Duodenal mucosa (tissue), 2 donors: Measurements from ENCODE around the gene DEFB121.
"Not testable (repeated sequence)": the region's sequence is repeated elsewhere in the genome, so short reads cannot be mapped to it uniquely, and the experiment has no call there.

Source experiments
- H3K27ac ChIP-seq: one replicate; pipeline ENCODE4 v1.7.0; 2013; ENCODE audit warnings: low read depth, low read length
- H3K27me3 ChIP-seq, 2 donors: one replicate each; pipeline ENCODE4 v1.7.0; 2013; ENCODE audit warnings: low read length in 2 of 2, control low read depth in 1 of 2; ENCODE audit not compliant: insufficient read depth in 2 of 2, control insufficient read depth in 1 of 2
- H3K36me3 ChIP-seq, 2 donors: one replicate each; pipeline ENCODE4 v1.7.0; 2013; ENCODE audit warnings: low read length in 2 of 2, control low read depth in 1 of 2; ENCODE audit not compliant: insufficient read depth in 2 of 2, control insufficient read depth in 1 of 2
- H3K4me1 ChIP-seq, 2 donors: one replicate each; pipeline ENCODE4 v1.7.0; 2013; ENCODE audit warnings: low read length in 2 of 2, control low read depth in 1 of 2; ENCODE audit not compliant: insufficient read depth in 2 of 2, control insufficient read depth in 1 of 2
- H3K4me3 ChIP-seq, 2 donors: one replicate each; pipeline ENCODE4 v1.7.0; 2013; ENCODE audit warnings: low read length in 2 of 2, low read depth in 1 of 2
- H3K9ac ChIP-seq, 2 donors: one replicate each; pipeline ENCODE4 v1.7.0; 2013; ENCODE audit warnings: low read length in 2 of 2, low read depth in 1 of 2
- H3K9me3 ChIP-seq, 2 donors: one replicate each; pipeline ENCODE4 v1.7.0; 2013; ENCODE audit warnings: low read length in 2 of 2, control low read depth in 1 of 2; ENCODE audit not compliant: control insufficient read depth in 1 of 2

The DEFB121 gene

GRCh38 chr20:31406115-31406514 lies at the start of gene DEFB121:
TSS of gene DEFB121 (minus strand) at chr20:31406215. CDS start at chr20:31406152, 63 bp downstream.
- Histone ChIP-seq H3K4me1 (no peaks in the 10 kb centered on the region), H3K9me3 (peaks cover 0 to 6% of the 10 kb centered on the region in 2 donors), H3K4me3 (no peak within 1 kb of the TSS), H3K27me3 (no peaks in the 10 kb centered on the region), H3K36me3 (no peaks in the 10 kb centered on the region), H3K9ac (no peak within 1 kb of the TSS), H3K27ac (no peak within 1 kb of the TSS)

- H3K9me3 ChIP-seq: no peaks in the 10 kb centered on the region
- no peak overlapping the region for H3K9ac ChIP-seq
- no peaks in the 10 kb centered on the region for H3K27me3 ChIP-seq
- H3K27ac ChIP-seq: no peak overlapping the region
- no peak overlapping the region for H3K4me3 ChIP-seq
- H3K4me1 ChIP-seq: no peaks in the 10 kb centered on the region
- H3K36me3 ChIP-seq: no peaks in the 10 kb centered on the region
These were observed 48.3 kb upstream of the DEFB121 start for GRCh38 chr20:31454361-31454760.

- H3K9ac ChIP-seq: no peak overlapping the region
- H3K4me3 ChIP-seq: no peak overlapping the region
- no peaks in the 10 kb centered on the region for H3K4me1 ChIP-seq
- H3K27me3 ChIP-seq: no peaks in the 10 kb centered on the region
- H3K36me3 ChIP-seq: no peaks in the 10 kb centered on the region
- H3K27ac ChIP-seq: no peak overlapping the region
- no peaks in the 10 kb centered on the region for H3K9me3 ChIP-seq
These were observed 46.6 kb upstream of the DEFB121 start for GRCh38 chr20:31452575-31452974.

GRCh38 chr20:31449511-31450414 lies 43.7 kb upstream of the DEFB121 start:
- H3K4me3 ChIP-seq: no peak overlapping the region
- H3K27me3 ChIP-seq: no peaks in the 10 kb centered on the region
- no peak overlapping the region for H3K9ac ChIP-seq
- H3K27ac ChIP-seq: no peak overlapping the region
- no peaks in the 10 kb centered on the region for H3K36me3 ChIP-seq
- H3K4me1 ChIP-seq: no peaks in the 10 kb centered on the region
- H3K9me3 ChIP-seq: no peaks in the 10 kb centered on the region

- Histone ChIP-seq H3K9me3 (no peaks in the 10 kb centered on the region), H3K27me3 (no peaks in the 10 kb centered on the region), H3K4me1 (no peaks in the 10 kb centered on the region), H3K9ac (no peak overlapping the region), H3K27ac (no peak overlapping the region), H3K4me3 (no peak overlapping the region), H3K36me3 (no peaks in the 10 kb centered on the region)
These were observed 40.2 kb upstream of the DEFB121 start for GRCh38 chr20:31446084-31446819.

GRCh38 chr20:31440012-31440659 lies 34.1 kb upstream of the DEFB121 start, which contains the start of gene DEFB123:
TSS of gene DEFB123 (plus strand) at chr20:31440632. CDS start at chr20:31440699, 67 bp downstream.
- Histone ChIP-seq H3K27me3 (no peaks in the 10 kb centered on the region), H3K36me3 (no peaks in the 10 kb centered on the region), H3K9ac (no peak within 1 kb of the TSS), H3K27ac (no peak within 1 kb of the TSS), H3K9me3 (no peaks in the 10 kb centered on the region), H3K4me1 (no peaks in the 10 kb centered on the region), H3K4me3 (no peak within 1 kb of the TSS)

GRCh38 chr20:31430568-31431115 lies 24.6 kb upstream of the DEFB121 start:
- no peak overlapping the region for H3K27ac ChIP-seq
- no peaks in the 10 kb centered on the region for H3K36me3 ChIP-seq
- no peaks in the 10 kb centered on the region for H3K9me3 ChIP-seq
- no peak overlapping the region for H3K4me3 ChIP-seq
- H3K9ac ChIP-seq: no peak overlapping the region
- no peaks in the 10 kb centered on the region for H3K27me3 ChIP-seq
- no peaks in the 10 kb centered on the region for H3K4me1 ChIP-seq

GRCh38 chr20:31427576-31427975 lies 21.6 kb upstream of the DEFB121 start:
- not testable (repeated sequence) for H3K9me3 ChIP-seq, H3K27me3 ChIP-seq, H3K4me3 ChIP-seq, H3K9ac ChIP-seq, H3K36me3 ChIP-seq, H3K27ac ChIP-seq, H3K4me1 ChIP-seq

- H3K36me3 ChIP-seq, H3K4me3 ChIP-seq, H3K27me3 ChIP-seq, H3K4me1 ChIP-seq, H3K9me3 ChIP-seq, H3K27ac ChIP-seq, H3K9ac ChIP-seq: not testable (repeated sequence)
These were observed 21.0 kb upstream of the DEFB121 start for GRCh38 chr20:31426891-31427551.
